NCI-H748 (cell line): ENCODE results near the gene EXOSC3.
A peak's percentile ranks its signal among the peaks of the same experiment; 100 is the strongest.
"Not testable (repeated sequence)": the region's sequence is repeated elsewhere in the genome, so short reads cannot be mapped to it uniquely, and the experiment has no call there.

ENCODE experiments used
- DNase-seq: peaks from one replicate; lab custom pipeline; 2025; ENCODE audit not compliant: unreplicated experiment; lab: John Stamatoyannopoulos, UW

EXOSC3 gene

DNA sequence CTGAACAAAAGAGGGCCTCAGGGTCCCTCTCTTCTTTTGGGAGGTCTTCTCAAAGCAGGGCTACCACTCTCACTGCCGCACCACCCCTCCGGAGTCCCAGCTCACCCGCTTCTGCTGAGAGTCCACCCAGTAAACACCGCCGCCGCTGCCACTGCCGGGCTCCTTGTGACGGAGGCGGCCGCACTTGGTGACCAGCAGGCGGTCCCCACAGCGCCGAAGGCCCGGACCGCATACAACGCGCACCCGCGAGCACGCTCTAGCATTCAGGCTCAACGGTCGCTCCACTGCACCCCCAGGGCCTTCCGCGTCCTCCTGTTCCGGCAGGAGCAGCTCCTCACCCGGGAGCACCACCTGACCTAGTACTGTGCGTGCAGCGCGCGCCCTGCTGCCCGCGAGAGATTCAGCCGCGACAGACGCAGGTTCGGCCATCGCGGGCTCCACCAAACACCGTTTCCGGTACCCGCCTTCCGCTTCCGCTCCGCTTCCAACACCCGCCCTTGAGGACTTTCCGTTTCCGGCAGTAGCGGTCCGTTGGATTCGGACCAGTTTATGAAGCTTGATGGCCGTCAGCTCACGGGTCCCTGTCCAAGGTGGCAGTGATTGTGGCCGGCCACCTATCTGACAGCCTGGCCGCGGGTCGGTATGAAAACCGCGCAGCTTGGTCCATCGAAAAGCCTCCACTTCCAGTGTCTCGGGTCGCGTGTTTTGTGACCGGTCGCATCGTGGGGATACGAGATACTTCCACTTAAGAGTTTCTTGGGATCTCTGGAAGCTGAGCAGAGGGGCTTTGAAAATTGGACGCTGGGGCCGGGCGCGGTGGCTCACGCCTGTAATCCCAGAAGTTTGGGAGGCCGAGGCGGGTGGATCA is at the start of gene EXOSC3:
Gene EXOSC3 (minus strand): TSS at position 449 of the 868 bp plus-strand sequence. CDS start 20 bp downstream, at position 429.
- peak; percentile 94 for DNase-seq

DNA sequence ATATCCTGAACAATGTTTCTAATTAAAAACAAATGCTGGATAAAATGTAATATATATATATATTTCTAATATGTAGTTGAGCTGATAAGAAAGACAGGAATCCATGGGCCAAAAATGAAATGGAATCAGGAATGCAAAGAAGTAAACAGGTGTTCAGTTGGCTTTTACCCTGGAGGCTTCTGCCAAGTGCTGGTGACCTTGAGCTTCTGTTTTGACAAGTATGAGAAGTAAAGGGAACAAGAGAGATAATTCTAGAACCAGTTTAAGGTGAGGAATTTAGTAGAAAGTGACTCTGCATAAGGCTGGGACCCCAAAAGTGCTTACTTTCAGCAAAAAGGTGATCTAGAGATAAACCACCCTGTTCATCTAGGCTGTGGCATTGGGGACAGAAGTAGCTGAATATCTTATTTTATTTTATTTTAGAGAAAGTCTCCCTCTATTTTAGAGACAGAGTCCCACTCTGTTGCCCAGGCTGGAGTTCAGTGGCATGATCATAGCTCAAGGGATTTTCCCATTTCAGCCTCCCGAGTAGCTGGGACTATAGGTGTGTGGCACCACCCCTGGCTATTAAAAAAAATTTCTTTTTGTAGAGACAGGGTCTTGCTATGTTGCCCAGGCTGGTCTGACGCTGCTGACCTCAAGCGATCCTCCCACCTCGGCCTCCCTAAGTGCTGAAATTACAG is 42.8 kb upstream of the EXOSC3 start:
- no peak for DNase-seq

- DNase-seq = not testable (repeated sequence)
These were observed 40.3 kb upstream of the EXOSC3 start for GRCh38 chr9:37825174-37825573.

DNA sequence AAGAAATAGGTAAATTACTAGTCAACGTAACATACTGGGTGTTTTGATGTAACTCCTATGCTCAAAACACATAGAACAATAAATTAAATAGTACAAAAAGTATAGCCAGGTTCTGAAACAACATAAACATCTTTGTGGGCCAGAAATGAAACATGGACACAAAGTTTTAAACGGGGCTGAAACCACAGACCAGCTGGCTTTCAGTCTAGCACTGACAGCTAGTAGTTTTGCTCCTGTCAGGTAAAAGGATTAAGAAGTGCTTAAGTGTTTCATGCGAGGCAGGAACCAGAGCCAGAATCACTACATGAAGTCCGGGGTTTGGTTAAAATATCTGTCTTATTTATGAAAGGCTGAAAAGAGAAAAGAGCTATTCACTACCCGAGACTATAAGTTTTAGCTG is 35.3 kb upstream of the EXOSC3 start:
- no peak for DNase-seq

DNA sequence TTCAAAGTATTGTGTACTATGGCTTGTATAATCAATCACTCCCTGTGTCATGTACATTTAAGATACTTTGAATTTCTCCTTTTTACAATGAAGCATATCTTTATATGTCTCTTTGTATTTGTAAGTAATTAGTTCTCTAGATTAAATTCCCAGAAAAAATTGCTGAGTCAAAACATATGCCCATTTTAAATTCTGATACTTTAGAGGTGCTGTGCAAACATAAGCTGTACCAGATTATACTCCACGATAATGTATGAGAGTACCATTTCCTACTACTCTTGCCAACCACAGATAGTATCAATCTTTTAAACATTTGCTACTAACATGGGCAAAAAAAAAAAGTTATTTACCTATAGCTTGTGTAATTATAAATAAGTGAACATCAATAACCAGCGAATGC is 34.0 kb upstream of the EXOSC3 start:
- no peak for DNase-seq

- DNase-seq = no peak
These were observed 28.0 kb upstream of the EXOSC3 start for GRCh38 chr9:37812773-37813379.

DNA sequence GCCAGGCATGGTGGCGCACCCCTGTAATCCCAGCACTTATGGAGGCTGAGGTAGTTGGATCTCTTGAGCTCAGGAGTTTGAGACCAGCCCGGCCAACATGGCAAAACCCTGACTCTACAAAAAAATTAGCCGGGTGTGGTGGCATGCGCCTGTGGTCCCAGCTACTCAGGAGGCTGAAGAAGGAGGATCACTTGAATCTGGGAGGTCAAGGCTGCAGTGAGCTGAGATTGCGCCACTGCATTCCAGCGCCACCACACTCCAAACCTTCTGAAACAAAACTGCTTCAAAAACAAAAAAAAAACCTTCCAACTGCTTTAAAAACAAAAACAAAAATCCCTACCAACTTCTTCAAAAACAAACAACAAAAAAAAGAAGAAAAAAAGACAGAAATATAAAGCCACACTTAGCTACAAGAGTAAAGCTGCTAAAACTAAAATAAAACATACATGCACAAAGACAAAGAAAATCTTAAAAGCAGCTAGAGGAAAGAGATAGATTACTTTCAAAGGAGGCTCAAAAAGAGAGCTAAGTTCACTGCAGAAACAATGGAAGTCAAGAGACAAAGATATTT is 27.1 kb upstream of the EXOSC3 start:
- DNase-seq = no peak

GRCh38 chr9:37809676-37810075 is 24.8 kb upstream of the EXOSC3 start:
- not testable (repeated sequence) for DNase-seq

- DNase-seq = no peak
These were observed 21.4 kb upstream of the EXOSC3 start for GRCh38 chr9:37806271-37806670.

DNA sequence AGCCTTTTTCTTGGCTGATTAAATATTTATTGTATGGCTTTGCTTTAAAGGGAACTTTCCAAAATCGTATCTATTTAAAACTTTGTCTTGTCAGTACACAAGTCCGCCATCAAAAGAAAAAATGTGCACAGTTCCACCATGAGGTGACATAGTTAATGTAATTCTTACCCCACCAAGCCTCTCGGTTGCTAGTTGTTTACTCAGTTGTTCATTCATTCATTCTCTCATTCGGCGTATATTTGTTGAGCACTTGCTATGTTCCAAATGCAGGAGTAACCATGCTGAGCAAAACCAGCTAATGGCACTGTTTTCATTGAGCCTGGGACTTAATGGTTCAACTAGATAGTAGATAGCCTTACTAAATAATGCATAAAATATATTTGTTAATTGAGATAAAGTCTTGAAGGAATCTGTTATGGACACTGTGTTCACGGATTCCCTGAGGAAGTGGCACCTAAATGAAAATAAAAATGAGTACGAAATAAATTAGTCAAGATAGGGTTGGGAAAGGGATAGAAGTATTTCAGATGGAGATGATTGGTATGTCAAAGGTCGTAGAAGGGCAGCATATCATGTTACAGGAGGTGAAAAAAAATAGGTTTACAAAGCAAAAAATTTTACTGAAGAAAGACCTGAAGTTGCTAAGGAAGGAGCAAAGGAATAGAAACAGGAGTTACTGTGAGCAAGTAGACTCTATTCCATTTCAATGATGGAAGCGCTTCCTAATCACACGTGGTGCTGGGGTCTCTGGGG is 17.3 kb upstream of the EXOSC3 start:
- no peak for DNase-seq

- no peak for DNase-seq
These were observed 16.5 kb upstream of the EXOSC3 start for GRCh38 chr9:37801287-37801850.

DNA sequence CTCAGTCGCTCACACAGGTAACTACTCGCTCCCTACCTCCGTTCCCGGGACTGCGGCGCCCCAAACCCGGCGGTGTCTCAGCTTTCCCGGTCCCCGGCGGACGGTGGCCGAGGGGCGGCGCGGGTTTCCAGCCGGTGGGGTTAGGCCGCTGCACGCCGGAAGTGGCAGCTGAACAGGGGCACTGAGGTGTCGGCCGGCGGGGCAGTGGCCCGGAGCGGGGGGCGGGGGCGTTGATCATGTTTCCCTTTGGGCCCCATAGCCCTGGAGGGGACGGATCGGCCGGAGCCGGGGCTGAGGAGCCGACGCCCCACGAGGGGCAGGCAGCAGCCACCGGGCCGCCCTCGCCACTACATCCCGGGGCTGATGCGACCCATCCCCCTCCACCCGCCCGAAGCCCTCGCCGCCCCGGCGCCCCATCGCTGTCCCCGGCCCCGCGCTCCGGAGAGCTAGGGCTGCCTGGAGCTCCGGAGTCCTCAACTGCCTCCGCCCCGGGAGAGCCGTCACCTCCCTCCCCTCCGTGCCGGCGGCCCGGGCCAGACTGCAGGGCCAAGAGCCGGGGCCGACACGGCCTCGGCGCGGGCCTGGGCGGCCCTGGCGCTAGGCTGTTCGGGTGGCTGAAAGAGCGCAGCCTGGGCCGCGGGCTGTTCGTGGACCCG is 15.9 kb upstream of the EXOSC3 start, which contains the start of gene DCAF10:
Gene DCAF10 (plus strand): TSS at position 167 of the 656 bp plus-strand sequence. CDS start 70 bp downstream, at position 237.
- peak; percentile 87 for DNase-seq

DNA sequence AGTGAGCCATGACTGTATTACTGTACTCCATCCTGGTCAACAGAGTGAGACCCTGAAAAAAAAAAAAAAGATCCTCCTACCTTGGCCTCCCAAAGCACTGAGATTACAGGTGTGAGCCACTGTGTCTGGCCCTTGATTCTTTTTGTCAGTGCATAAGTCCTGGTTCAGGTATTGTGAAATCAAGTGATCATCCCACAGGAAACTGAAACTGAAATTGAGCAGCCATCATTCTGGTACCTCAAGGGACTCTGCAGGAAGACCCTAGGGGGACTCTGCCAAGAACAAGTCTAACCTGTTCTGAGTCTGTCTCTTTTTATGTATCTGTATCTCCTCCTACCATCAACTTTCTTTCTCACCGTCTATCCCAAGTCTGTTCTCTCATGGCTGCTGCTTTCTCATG is 13.8 kb upstream of the EXOSC3 start:
- no peak for DNase-seq

DNA sequence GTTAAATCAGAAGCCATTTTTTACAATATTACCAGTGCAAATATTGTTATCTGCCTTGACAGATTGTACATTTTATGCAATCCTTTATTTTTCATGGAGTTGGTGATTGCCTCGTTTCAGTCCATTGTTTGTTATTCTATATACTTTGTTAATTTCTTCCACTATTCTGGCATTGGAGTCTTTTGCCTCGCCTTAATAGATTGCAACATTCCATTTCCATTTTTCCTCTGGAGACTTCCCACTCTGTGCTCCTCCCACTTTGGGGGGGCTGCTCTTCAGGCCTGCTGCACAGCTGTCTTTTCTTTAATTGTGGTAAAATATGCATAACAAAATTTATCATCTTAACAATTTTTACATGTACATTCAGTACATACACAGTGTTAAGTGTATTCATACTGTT is 11.4 kb upstream of the EXOSC3 start:
- no peak for DNase-seq

DNA sequence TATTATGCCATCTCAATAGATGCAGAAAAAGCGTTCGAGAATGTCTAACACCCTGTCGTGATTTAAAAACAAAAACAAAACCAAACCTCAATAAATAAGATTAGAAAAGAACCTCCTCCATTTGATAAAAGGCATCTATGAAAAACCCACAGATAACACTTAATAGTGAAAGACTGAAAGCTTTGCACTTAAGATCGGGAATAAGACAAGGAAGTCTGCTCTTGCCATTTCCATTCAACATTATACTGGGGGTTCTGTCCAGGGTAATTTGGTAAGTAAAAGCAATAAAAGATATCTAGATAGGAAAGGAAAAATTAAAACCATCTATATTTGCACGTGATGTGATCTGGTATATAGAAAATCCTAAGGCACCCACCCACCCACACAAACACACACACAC is 7.3 kb upstream of the EXOSC3 start:
- no peak for DNase-seq

DNA sequence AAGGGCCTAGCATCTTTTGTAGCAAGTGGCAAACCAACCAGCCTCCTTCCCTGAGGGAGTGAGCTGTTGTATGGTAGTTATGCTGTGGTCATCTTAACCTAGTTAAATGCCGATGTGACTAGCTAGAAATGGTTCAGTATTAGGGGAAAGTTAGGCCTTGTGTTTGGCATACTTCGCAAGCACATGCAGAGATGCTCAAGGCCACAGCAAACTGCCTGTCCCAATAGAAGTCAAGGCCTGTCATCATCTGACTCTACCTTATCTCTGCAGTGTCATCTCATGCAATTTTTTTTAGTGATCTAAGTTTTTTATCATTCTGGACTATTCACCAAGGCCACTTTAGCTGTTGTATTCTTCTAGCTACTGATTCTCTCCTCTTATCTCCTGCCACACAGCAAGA is 5.2 kb upstream of the EXOSC3 start:
- DNase-seq = no peak

- no peak for DNase-seq
These were observed 3.5 kb upstream of the EXOSC3 start for GRCh38 chr9:37788332-37788731.

DNA sequence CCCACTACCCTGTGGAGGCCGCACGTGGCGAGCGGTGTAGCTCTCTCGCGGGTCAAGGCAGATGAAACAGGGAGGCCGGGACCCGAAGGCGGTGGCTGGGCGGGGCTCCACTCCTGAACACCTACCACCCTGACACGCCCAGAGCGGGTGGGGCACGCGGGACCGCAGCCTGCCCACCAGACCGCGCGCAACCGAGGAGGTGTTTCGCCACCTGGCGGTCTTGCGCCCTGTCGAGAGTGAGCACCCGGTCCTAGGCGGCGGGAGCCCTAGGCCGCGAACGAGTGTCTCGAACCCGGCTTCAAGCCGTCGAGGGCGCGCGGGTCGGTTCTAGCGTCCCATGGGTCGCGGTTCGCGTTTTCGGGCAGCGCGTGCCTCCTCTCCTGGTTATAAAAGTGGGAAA is 2.2 kb upstream of the EXOSC3 start:
- no peak for DNase-seq

DNA sequence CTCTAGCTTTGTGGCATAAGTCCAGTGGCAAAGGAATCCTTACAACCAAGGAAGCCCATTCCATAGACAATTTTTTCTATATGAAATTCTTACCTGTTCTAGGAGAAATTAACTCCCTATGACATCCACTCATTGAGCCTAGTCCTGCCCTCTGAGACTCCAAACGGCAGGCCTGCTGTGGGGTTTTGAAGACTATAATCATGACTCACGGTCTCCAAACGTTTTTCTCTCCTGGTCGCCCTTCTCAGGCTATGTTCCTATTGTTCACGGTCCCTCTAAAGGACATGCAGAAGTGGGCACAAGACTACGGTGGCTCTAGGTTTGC is 611 bp downstream of the EXOSC3 start:
- DNase-seq = peak; percentile 47

DNA sequence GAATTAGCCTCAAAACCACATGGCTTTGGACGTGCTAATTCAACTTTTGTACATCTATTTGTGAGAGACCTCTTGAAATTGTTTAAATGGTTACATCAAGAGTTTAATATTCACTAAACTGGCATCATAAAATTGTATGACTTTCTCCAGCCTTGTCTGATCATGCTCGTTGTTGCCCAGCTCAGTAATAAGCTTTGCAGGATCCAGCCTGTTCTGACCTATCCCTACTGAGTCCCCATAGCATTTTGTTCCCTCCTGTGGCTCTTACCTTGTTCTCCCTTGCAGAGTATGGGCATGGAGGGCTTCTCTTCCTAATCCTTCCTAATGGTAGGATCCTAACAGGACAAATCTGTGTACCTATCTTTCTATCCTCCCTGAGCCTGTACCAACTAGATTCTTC is 6.3 kb downstream of the EXOSC3 start:
- DNase-seq = no peak
